Ascending aorta (tissue), 2 donors: ENCODE measurements around the gene ABCC4. TPM values are rescaled to one million over a fixed set of nuclear protein-coding genes. Genes with fewer than 3 reads are reported as not detected.
A peak's percentile ranks its signal among the peaks of the same experiment; 100 is the strongest.
"Not testable (repeated sequence)": the region's sequence is repeated elsewhere in the genome, so short reads cannot be mapped to it uniquely, and the experiment has no call there.

ENCODE experiments used
- DNase-seq, 2 donors: peaks; one replicate each; pipeline ENCODE4 v3.0.0-alpha.2; 2019; ENCODE audit warnings: low spot score in 2 of 2
- H3K27ac ChIP-seq, 2 donors: fragments of 200-600 bp; sonication (generic); one replicate each; pipeline ENCODE4 v1.5.1; 2016 to 2017; ENCODE audit warnings: mild to moderate bottlenecking in 1 of 2
- H3K27me3 ChIP-seq: fragments of 200-600 bp; sonication (generic); one replicate; pipeline ENCODE4 v1.5.1; 2017
- H3K36me3 ChIP-seq, 2 donors: fragments of 200-600 bp; sonication (generic); one replicate each; pipeline ENCODE4 v1.5.1; 2016
- H3K4me1 ChIP-seq, 2 donors: fragments of 200-600 bp; sonication (generic); one replicate each; pipeline ENCODE4 v1.5.1; 2016 to 2017; ENCODE audit warnings: mild to moderate bottlenecking in 1 of 2
- H3K4me3 ChIP-seq, 2 donors: fragments of 200-600 bp; sonication (generic); one replicate each; pipeline ENCODE4 v1.5.1; 2016 to 2017; ENCODE audit warnings: mild to moderate bottlenecking in 1 of 2
- H3K9me3 ChIP-seq, 2 donors: fragments of 200-600 bp; sonication (generic); one replicate each; pipeline ENCODE4 v1.5.1; 2016
- CTCF ChIP-seq, 3 experiments: fragments of 200-600 bp in 2 of 3; fragments of 450-650 bp in 1 of 3; sonication (generic) in 2 of 3; IDR thresholded peaks; one replicate each; pipeline ENCODE4 v1.5.1; 2016 to 2019; ENCODE audit warnings: antibody characterized with exemption in 3 of 3, mild to moderate bottlenecking in 1 of 3, moderate library complexity in 1 of 3
- intact Hi-C: fragments of 100-400 bp; cut with DNase I; formaldehyde crosslinking; loops from one replicate; pipeline ENCODE4 v1.15.1; 2023
- total RNA-seq: library from RNA; depleted of rRNA; stranded (reverse); fragments of >200 nt; gene quantifications from one replicate; pipeline ENCODE4 v1.1.0, GENCODE V29; 2016

ABCC4 gene
- total RNA-seq, 1 donor from 2014 or later = 6.7 TPM

- Histone ChIP-seq H3K27me3 (no peaks in the 10 kb centered on the region), H3K4me1 (no peaks in the 10 kb centered on the region), H3K4me3 (no peak overlapping the region), H3K9me3 (no peaks in the 10 kb centered on the region), H3K27ac (no peak overlapping the region), H3K36me3 (no peaks in the 10 kb centered on the region)
- DNase-seq = no peak
- peak in 2 of 3 experiments; percentile 31 to 48 for TF ChIP-seq CTCF (IDR thresholded peaks at IDR 0.05)
- intact Hi-C loops = loop anchor here (10.0 kb wide), 1 partner anchor 108 kb away; no protein-coding TSS in a partner anchor
Measured at GRCh38 chr13:95296326-95296925, 4.8 kb downstream of the ABCC4 start.

- Histone ChIP-seq H3K36me3 (no peaks in the 10 kb centered on the region), H3K27me3 (no peaks in the 10 kb centered on the region), H3K4me1 (no peaks in the 10 kb centered on the region), H3K4me3 (no peak overlapping the region), H3K9me3 (no peaks in the 10 kb centered on the region), H3K27ac (no peak overlapping the region)
- TF ChIP-seq CTCF (IDR thresholded peaks at IDR 0.05) = no peak
- intact Hi-C loops = loop anchor here (10.0 kb wide), 1 partner anchor 110 kb away; no protein-coding TSS in a partner anchor
- DNase-seq = no peak
Measured at GRCh38 chr13:95295026-95295425, 6.2 kb downstream of the ABCC4 start.

DNA sequence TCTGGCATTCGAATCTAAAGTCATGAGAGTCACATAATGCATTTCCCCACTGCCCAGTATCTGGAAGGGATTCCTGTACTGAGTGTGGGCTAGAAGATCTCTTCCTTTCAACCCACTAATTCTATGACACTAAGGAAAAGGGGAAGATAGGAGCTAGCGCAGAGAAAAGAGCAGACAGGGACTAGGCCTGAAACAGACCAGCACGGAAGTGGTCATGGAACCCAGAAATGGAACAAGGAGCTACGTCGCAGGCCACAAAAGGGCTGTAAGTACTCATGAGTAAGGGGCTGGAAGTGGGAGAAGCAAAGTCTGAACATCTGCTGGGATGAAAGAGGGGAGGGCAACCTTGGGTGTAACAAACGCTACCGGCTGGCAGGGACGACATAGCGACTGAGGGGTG is 8.6 kb downstream of the ABCC4 start:
- intact Hi-C loops = loop anchor here (10.0 kb wide), 1 partner anchor 112 kb away; no protein-coding TSS in a partner anchor
- H3K4me1 ChIP-seq = no peaks in the 10 kb centered on the region
- no peak overlapping the region for H3K27ac ChIP-seq
- H3K9me3 ChIP-seq = no peaks in the 10 kb centered on the region
- H3K4me3 ChIP-seq = no peak overlapping the region
- TF ChIP-seq CTCF (IDR thresholded peaks at IDR 0.05) = no peak
- H3K36me3 ChIP-seq = no peaks in the 10 kb centered on the region
- H3K27me3 ChIP-seq = no peaks in the 10 kb centered on the region
- no peak for DNase-seq

GRCh38 chr13:95289901-95290300 is 11.3 kb downstream of the ABCC4 start:
- not testable (repeated sequence) for H3K27ac ChIP-seq, H3K4me3 ChIP-seq, H3K36me3 ChIP-seq, H3K9me3 ChIP-seq, DNase-seq, H3K4me1 ChIP-seq, H3K27me3 ChIP-seq
- intact Hi-C loops = loop anchor here (10.0 kb wide), 1 partner anchor 115 kb away; no protein-coding TSS in a partner anchor

DNA sequence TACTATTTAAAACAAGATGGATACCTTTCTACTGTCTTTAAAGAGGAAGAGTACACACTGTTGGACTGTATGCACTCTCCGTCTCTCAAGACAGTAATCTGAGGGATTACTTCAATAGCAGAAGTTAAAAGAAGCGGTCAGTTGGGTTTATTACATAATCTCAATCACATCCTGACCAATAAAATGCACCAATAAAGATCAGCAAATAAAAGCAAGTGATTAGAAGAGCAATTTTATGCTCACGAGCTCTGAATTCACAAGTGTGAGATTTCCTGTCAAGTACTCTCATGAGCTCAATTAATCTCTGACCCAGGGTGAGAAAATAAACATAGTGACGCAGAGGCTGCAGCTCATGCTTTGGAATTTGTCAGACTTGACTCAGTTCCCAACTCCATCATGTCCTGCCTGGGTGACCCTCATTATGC is 12.2 kb downstream of the ABCC4 start:
- no peaks in the 10 kb centered on the region for H3K36me3 ChIP-seq
- no peaks in the 10 kb centered on the region for H3K27me3 ChIP-seq
- H3K27ac ChIP-seq = no peak overlapping the region
- intact Hi-C loops = no loop called here
- H3K9me3 ChIP-seq = no peaks in the 10 kb centered on the region
- H3K4me1 ChIP-seq = no peaks in the 10 kb centered on the region
- no peak for DNase-seq
- no peak overlapping the region for H3K4me3 ChIP-seq
- TF ChIP-seq CTCF (IDR thresholded peaks at IDR 0.05) = no peak

DNA sequence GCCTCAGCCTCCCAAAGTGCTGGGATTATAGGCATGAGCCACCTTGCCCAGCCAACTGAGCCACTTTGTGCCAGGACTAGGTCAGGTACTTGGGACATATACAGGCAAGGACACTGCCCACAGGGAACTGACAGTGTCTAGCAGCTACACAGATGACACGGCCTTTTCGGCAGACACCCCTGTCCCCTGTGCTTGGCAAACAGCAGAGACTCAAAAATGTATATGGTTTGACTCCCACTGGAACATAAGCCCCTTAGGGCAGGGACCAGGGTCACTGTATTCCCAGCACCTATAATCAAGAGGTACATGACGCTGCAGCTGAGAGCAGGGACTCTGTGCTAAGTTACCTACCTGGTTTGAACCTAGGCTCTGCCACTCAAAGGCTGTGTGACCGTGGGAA is 16.8 kb downstream of the ABCC4 start:
- intact Hi-C loops = no loop called here
- no peak for TF ChIP-seq CTCF (IDR thresholded peaks at IDR 0.05)
- H3K36me3 ChIP-seq = no peaks in the 10 kb centered on the region
- no peak overlapping the region for H3K27ac ChIP-seq
- no peak overlapping the region for H3K4me3 ChIP-seq
- H3K4me1 ChIP-seq = peaks cover 0 to 3% of the 10 kb centered on the region in 2 donors
- no peaks in the 10 kb centered on the region for H3K9me3 ChIP-seq
- DNase-seq = no peak
- no peaks in the 10 kb centered on the region for H3K27me3 ChIP-seq
